ENCODE results near the gene LRP8. TPM values are rescaled to one million over a fixed set of nuclear protein-coding genes. Genes with fewer than 3 reads are reported as not detected.

Gene LRP8
- total RNA-seq, 6 experiments from 2014 or later = 0.21 to 1.2 (median 0.56) TPM

DNA sequence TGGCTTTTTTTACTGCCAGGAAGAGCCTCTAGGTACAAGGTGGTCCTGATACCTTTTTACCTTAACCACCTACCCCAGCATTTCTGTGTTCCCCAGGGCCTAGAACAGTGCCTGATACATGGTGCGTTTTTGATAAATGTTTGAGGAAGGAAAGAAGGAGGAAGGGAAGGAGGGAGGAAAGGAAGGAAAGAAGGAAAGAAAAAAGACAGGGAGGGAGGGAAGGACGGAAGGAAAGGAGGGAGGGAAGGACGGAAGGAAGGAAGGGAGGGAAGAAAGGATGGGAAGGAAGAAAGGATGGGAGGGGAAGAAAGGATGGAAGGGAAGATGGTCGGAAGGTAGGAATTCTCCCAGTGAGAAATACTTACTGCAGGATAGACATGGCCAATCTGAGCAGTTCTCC is 77.5 kb downstream of the LRP8 start:
- TF ChIP-seq, protein P1, sequence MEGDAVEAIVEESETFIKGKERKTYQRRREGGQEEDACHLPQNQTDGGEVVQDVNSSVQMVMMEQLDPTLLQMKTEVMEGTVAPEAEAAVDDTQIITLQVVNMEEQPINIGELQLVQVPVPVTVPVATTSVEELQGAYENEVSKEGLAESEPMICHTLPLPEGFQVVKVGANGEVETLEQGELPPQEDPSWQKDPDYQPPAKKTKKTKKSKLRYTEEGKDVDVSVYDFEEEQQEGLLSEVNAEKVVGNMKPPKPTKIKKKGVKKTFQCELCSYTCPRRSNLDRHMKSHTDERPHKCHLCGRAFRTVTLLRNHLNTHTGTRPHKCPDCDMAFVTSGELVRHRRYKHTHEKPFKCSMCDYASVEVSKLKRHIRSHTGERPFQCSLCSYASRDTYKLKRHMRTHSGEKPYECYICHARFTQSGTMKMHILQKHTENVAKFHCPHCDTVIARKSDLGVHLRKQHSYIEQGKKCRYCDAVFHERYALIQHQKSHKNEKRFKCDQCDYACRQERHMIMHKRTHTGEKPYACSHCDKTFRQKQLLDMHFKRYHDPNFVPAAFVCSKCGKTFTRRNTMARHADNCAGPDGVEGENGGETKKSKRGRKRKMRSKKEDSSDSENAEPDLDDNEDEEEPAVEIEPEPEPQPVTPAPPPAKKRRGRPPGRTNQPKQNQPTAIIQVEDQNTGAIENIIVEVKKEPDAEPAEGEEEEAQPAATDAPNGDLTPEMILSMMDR (IDR thresholded peaks at IDR 0.05) = no peak
- no peak for TF ChIP-seq POLR2A (IDR thresholded peaks at IDR 0.05)
- no peaks in the 10 kb centered on the region for H3K4me1 ChIP-seq
- intact Hi-C loops (cut with DNase I) = no loop called here
- 52% methylated on average over 4 of the region's 4 CpGs for WGBS (ENCODE audit: insufficient coverage, low coverage, low lambda C conversion rate, missing lambda C conversion rate)
- H3K4me3 ChIP-seq = no peak overlapping the region
- H3K27me3 ChIP-seq = no peaks in the 10 kb centered on the region
- DNase-seq (no peak), ATAC-seq (no peak)
- H3K36me3 ChIP-seq = no peaks in the 10 kb centered on the region
- no peak overlapping the region for H3K27ac ChIP-seq
- no peaks in the 10 kb centered on the region for H3K9me3 ChIP-seq

DNA sequence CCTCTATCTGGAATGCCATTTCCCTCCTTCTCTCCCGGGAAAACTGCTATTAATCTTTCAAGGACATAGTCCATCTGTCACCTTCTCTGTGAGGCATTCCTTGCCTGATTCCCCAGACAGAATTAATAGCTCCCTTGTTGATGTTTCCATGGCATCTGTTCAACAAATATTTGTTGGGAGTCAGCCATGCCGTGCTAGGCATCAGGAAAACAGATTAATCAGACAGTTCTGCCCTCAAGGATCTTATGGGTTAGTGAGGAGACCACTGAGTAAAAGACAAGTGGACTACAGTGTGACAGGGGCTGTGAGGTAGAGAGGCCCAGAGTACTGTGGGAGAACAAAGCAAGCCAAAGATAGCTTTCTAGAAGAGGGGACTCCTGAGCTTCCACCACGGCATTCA is 78.2 kb downstream of the LRP8 start:
- DNase-seq (no peak), ATAC-seq (no peak)
- no peak overlapping the region for H3K27ac ChIP-seq
- no peaks in the 10 kb centered on the region for H3K27me3 ChIP-seq
- intact Hi-C loops (cut with DNase I) = no loop called here
- no peaks in the 10 kb centered on the region for H3K4me1 ChIP-seq
- TF ChIP-seq POLR2A (IDR thresholded peaks at IDR 0.05) = no peak
- TF ChIP-seq, protein P1 (IDR thresholded peaks at IDR 0.05) = no peak
- no peaks in the 10 kb centered on the region for H3K36me3 ChIP-seq
- 50% methylated on average over 3 of the region's 3 CpGs for WGBS (ENCODE audit: insufficient coverage, low coverage, low lambda C conversion rate, missing lambda C conversion rate)
- no peaks in the 10 kb centered on the region for H3K9me3 ChIP-seq
- no peak overlapping the region for H3K4me3 ChIP-seq

DNA sequence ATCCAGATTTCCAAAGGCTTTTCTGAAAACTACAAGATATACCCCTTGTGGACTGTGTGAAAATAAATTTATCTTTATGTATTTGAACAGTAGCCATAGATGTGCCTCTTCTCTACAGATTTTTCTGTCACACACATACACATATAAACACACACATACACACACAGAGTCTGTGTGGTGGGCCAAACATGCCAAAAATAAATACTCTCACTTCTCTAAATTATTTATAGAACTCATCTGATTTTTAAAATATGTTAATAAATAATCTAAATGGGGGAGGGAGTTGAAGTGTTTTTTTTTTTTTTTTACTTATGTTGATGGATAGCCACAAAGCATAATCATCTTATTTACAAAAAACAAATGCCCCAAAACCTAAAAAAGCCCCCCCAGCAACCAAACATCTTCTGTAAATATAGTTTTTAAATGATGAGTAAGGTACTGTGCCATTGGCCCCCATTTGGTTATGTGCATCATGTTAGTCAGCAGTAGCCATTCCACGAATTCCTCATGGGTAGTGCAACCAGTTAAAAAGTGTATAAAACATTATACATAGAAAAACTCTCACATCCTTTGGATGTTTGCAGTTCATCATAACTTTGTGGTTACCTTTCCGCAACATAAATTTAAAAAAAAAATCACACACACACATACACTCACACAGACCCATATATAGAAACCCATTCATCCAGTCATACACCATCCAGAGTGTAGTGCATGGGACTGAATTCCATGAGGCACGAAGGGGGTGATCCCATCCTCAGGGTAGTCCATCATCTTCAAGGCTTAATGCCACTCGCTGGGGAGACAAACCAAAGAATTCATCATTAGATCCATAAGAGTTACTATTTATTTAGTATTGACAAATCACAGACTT is 81.4 kb downstream of the LRP8 start:
- Histone ChIP-seq H3K4me3 (no peak overlapping the region), H3K36me3 (no peaks in the 10 kb centered on the region), H3K9me3 (no peaks in the 10 kb centered on the region), H3K27ac (no peak overlapping the region), H3K4me1 (no peaks in the 10 kb centered on the region), H3K27me3 (no peaks in the 10 kb centered on the region)
- intact Hi-C loops (cut with DNase I) = no loop called here
- no peak for ATAC-seq
- WGBS (ENCODE audit: insufficient coverage, low coverage, low lambda C conversion rate, missing lambda C conversion rate) = 82% methylated on average over 4 of the region's 4 CpGs
- TF ChIP-seq POLR2A (IDR thresholded peaks at IDR 0.05) = no peak
- TF ChIP-seq, protein P1 (IDR thresholded peaks at IDR 0.05) = no peak
- no peak for DNase-seq

DNA sequence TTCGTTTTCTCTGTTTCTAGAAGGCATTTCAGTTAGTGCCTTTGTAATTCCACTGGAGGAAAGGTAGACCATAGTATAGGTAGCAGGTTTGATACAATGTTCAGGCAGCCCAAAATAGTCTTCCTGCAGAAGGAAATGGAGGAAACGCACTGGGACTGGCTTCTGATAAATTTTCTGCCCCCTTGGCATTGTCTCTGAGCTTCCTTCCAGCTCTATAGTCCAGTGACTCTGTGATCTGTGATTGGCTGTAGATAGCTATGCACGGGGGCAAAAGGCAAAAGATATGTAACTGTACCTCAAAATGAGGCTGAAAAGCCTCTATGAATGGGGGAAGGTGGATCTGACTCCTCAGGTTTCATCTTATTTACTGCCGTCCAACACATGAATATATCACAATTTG is 83.7 kb downstream of the LRP8 start:
- intact Hi-C loops (cut with DNase I) = no loop called here
- ATAC-seq (peak in 3 of 4 donors; percentile 20 to 43 (median 41)), DNase-seq (no peak)
- H3K4me1 ChIP-seq = no peaks in the 10 kb centered on the region
- H3K36me3 ChIP-seq = no peaks in the 10 kb centered on the region
- TF ChIP-seq, protein P1 (IDR thresholded peaks at IDR 0.05) = no peak
- no peak for TF ChIP-seq POLR2A (IDR thresholded peaks at IDR 0.05)
- no peaks in the 10 kb centered on the region for H3K9me3 ChIP-seq
- no peak overlapping the region for H3K27ac ChIP-seq
- H3K27me3 ChIP-seq = no peaks in the 10 kb centered on the region
- 34% methylated on average over 4 of the region's 4 CpGs for WGBS (ENCODE audit: insufficient coverage, low coverage, low lambda C conversion rate, missing lambda C conversion rate)
- no peak overlapping the region for H3K4me3 ChIP-seq
